Fibroblast of mammary gland (primary cell): ENCODE data around the gene LDB2.

Source experiments
- DNase-seq: peaks from one replicate; pipeline ENCODE4 v3.0.0-alpha.2; 2010; ENCODE audit warnings: low read depth
- H3K4me3 ChIP-seq: 2 replicates; pipeline ENCODE4 v1.5.1; 2011; ENCODE audit warnings: low read depth, mild to moderate bottlenecking, low read length, moderate library complexity; ENCODE audit not compliant: control insufficient read depth
- CTCF ChIP-seq: conservative IDR thresholded peaks from 2 replicates; pipeline ENCODE4 v1.5.1; 2011; ENCODE audit warnings: low read depth, low read length, inconsistent platforms; ENCODE audit not compliant: control insufficient read depth, insufficient read depth

LDB2 gene

GRCh38 chr4:16916719-16917337, 18.4 kb upstream of the LDB2 start:
- H3K4me3 ChIP-seq: no peak overlapping the region
- TF ChIP-seq CTCF: peak; percentile 87
- DNase-seq: peak; percentile 56

GRCh38 chr4:16916031-16916430, 17.6 kb upstream of the LDB2 start:
- H3K4me3 ChIP-seq: no peak overlapping the region
- TF ChIP-seq CTCF: no peak
- no peak for DNase-seq

GRCh38 chr4:16914208-16914607, 15.8 kb upstream of the LDB2 start:
- TF ChIP-seq CTCF: peak; percentile 56
- peak; percentile 54 for DNase-seq
- H3K4me3 ChIP-seq: no peak overlapping the region

- TF ChIP-seq CTCF: no peak
- no peak for DNase-seq
- H3K4me3 ChIP-seq: no peak overlapping the region
Observed at GRCh38 chr4:16912896-16913295, 14.5 kb upstream of the LDB2 start.

GRCh38 chr4:16909281-16909680, 10.8 kb upstream of the LDB2 start:
- TF ChIP-seq CTCF: no peak
- no peak overlapping the region for H3K4me3 ChIP-seq
- DNase-seq: no peak

- no peak overlapping the region for H3K4me3 ChIP-seq
- no peak for TF ChIP-seq CTCF
- no peak for DNase-seq
Observed at GRCh38 chr4:16908377-16909021, 10.1 kb upstream of the LDB2 start.
